ENCODE results near the gene EAF1.

- TF ChIP-seq CTCF (IDR thresholded peaks at IDR 0.05) (no peak), EZH2 (IDR thresholded peaks at IDR 0.05; ENCODE audit: borderline replicate concordance, insufficient read depth, low read depth, low read length, poor library complexity, severe bottlenecking) (no peak)
Measured at GRCh38 chr3:15390460-15390859, 36.9 kb upstream of the EAF1 start.

Measured in B cell (primary cell).